GM21737 (cell line): ENCODE results near the gene TUSC2.
A peak's percentile ranks its signal among the peaks of the same experiment; 100 is the strongest.
"Not testable (repeated sequence)": the region's sequence is repeated elsewhere in the genome, so short reads cannot be mapped to it uniquely, and the experiment has no call there.

ENCODE experiments used
- ATAC-seq: cut with Tn5 transposase; IDR thresholded peaks from one replicate; pipeline ENCODE4 v1.9.1; 2021; ENCODE audit warnings: mild to moderate bottlenecking, moderate library complexity; ENCODE audit not compliant: unreplicated experiment

The TUSC2 gene

GRCh38 chr3:50319894-50320625, 8.0 kb downstream of the TUSC2 start:
- ATAC-seq, result no peak

GRCh38 chr3:50319181-50319893, 8.7 kb downstream of the TUSC2 start:
- no peak for ATAC-seq

GRCh38 chr3:50318615-50319014, 9.4 kb downstream of the TUSC2 start:
- no peak for ATAC-seq

GRCh38 chr3:50318163-50318562, 9.9 kb downstream of the TUSC2 start:
- no peak for ATAC-seq

- ATAC-seq, result no peak
Measured at GRCh38 chr3:50317300-50317699, 10.7 kb downstream of the TUSC2 start.

- ATAC-seq, result no peak
Measured at GRCh38 chr3:50316657-50317242, 11.3 kb downstream of the TUSC2 start.

GRCh38 chr3:50314816-50315215, 13.2 kb downstream of the TUSC2 start:
- ATAC-seq, result no peak

GRCh38 chr3:50314342-50314741, 13.7 kb downstream of the TUSC2 start:
- ATAC-seq, result no peak

- not testable (repeated sequence) for ATAC-seq
Measured at GRCh38 chr3:50312041-50312440, 16.0 kb downstream of the TUSC2 start.

- ATAC-seq, result no peak
Measured at GRCh38 chr3:50304601-50305000, 23.4 kb downstream of the TUSC2 start.

- no peak for ATAC-seq
Measured at GRCh38 chr3:50303013-50303815, 24.8 kb downstream of the TUSC2 start, which contains the start of gene HYAL1. HYAL1 (minus strand) TSS chr3:50303574; CDS start chr3:50302956, 618 bp downstream.

GRCh38 chr3:50302095-50303012, 25.7 kb downstream of the TUSC2 start:
- no peak for ATAC-seq

GRCh38 chr3:50300681-50301254, 27.3 kb downstream of the TUSC2 start:
- ATAC-seq, result no peak

GRCh38 chr3:50299929-50300680, 27.9 kb downstream of the TUSC2 start:
- no peak for ATAC-seq

- no peak for ATAC-seq
Measured at GRCh38 chr3:50299638-50299928, 28.4 kb downstream of the TUSC2 start.

- peak; percentile 81 for ATAC-seq
Measured at GRCh38 chr3:50298836-50299637, 29.0 kb downstream of the TUSC2 start, which contains the start of the genes HYAL3 and NAA80. HYAL3 (minus strand) TSS chr3:50299405; CDS start chr3:50295602, 3,803 bp downstream. NAA80 (minus strand) TSS chr3:50299405; CDS start chr3:50297463, 1,942 bp downstream.

GRCh38 chr3:50297896-50298725, 29.9 kb downstream of the TUSC2 start:
- no peak for ATAC-seq
